HepG2 (cell line): Measurements from ENCODE around the gene C9orf78. TPM values are rescaled to one million over a fixed set of nuclear protein-coding genes. Genes with fewer than 3 reads are reported as not detected.
A peak's percentile ranks its signal among the peaks of the same experiment; 100 is the strongest.

Source experiments
- ATAC-seq: fragments of 200-7000 bp; cut with Tn5 transposase; 3 replicates; pipeline ENCODE4 v1.9.1; 2020; ENCODE audit warnings: mild to moderate bottlenecking, moderate library complexity
- BruUV-seq: library from RNA; stranded (reverse); fragments of 400-500 nt; replicated peaks from 2 replicates; lab custom pipeline; 2021; lab: Mats Ljungman, UMichigan
- CTCF ChIA-PET: fragments of 300-600 bp; formaldehyde crosslinking; extraction: SDS; loops from one replicate; lab custom pipeline; 2021; ENCODE audit warnings: low total read pairs, inconsistent platforms, low intra/inter-chr PET ratio; lab: Yijun Ruan, JAX
- POLR2A ChIA-PET: fragments of 350-600 bp; sonication (Branson Sonifier 250); formaldehyde crosslinking; loops from one replicate; lab custom pipeline; 2020; ENCODE audit warnings: antibody characterized with exemption, inconsistent platforms; lab: Yijun Ruan, JAX
- DNase-seq: peaks from one replicate; pipeline ENCODE4 v3.0.0-alpha.2; 2015; ENCODE audit warnings: low spot score
- FAIRE-seq: peaks from 3 replicates; lab custom pipeline; 2011; peaks lifted over from hg19 to GRCh38; lab: Jason Lieb, UNC
- H2AFZ ChIP-seq: one replicate; pipeline ENCODE4 v1.6.1; 2011; ENCODE audit warnings: low read length, inconsistent platforms
- H3K27ac ChIP-seq: fragments of 300-600 bp; 3 replicates; pipeline ENCODE4 v1.8.0; 2011; ENCODE audit warnings: mixed run types, mild to moderate bottlenecking, mixed read lengths, low read length, inconsistent platforms; ENCODE audit not compliant: insufficient read depth; ENCODE audit errors: extremely low read length
- H3K27me3 ChIP-seq, 2 experiments: fragments of 200-600 bp in 1 of 2; 2 replicates in 1 of 2; 3 replicates in 1 of 2; pipeline versions ENCODE4 v1.6.0 to v1.8.0; 2011; ENCODE audit warnings: low read length in 2 of 2, mild to moderate bottlenecking in 2 of 2, moderate library complexity in 2 of 2, inconsistent platforms in 1 of 2; ENCODE audit not compliant: insufficient read depth in 2 of 2, control insufficient read depth in 1 of 2
- H3K36me3 ChIP-seq, 2 experiments: fragments of 200-600 bp in 1 of 2; replicated peaks in 1 of 2; 2 replicates in 1 of 2; 3 replicates in 1 of 2; pipeline versions ENCODE4 v1.5.1 to v1.8.0; 2011; ENCODE audit warnings: low read length in 2 of 2, inconsistent platforms in 1 of 2; ENCODE audit not compliant: insufficient read depth in 2 of 2, control insufficient read depth in 1 of 2
- H3K4me1 ChIP-seq: 2 replicates; pipeline ENCODE4 v1.5.1; 2012; ENCODE audit warnings: low read length, inconsistent platforms; ENCODE audit not compliant: insufficient read depth
- H3K4me2 ChIP-seq: 2 replicates; pipeline ENCODE4 v1.6.0; 2011; ENCODE audit warnings: low read depth, low read length, inconsistent platforms
- H3K4me3 ChIP-seq, 3 experiments: fragments of 200-600 bp in 1 of 3; sonication (generic), shearing (Covaris generic) in 1 of 3; replicated peaks in 1 of 3; 2 replicates each; pipeline ENCODE4 v1.5.1; 2011 to 2016; ENCODE audit warnings: low read length in 3 of 3, inconsistent platforms in 2 of 3, low read depth in 2 of 3, mild to moderate bottlenecking in 2 of 3, control low read depth in 1 of 3, mixed read lengths in 1 of 3; ENCODE audit not compliant: insufficient read depth in 1 of 3
- H3K79me2 ChIP-seq: one replicate; pipeline ENCODE4 v1.6.1; 2011; ENCODE audit warnings: low read length, inconsistent platforms; ENCODE audit not compliant: insufficient read depth
- H3K9ac ChIP-seq: 2 replicates; pipeline ENCODE4 v1.6.0; 2011; ENCODE audit warnings: mild to moderate bottlenecking, low read depth, low read length, inconsistent platforms; ENCODE audit not compliant: insufficient read depth
- H3K9me3 ChIP-seq: 2 replicates; pipeline ENCODE4 v1.5.1; 2012; ENCODE audit warnings: mild to moderate bottlenecking, low read length
- H4K20me1 ChIP-seq: 2 replicates; pipeline ENCODE4 v1.6.0; 2011; ENCODE audit warnings: inconsistent platforms, mild to moderate bottlenecking, low read length, moderate library complexity; ENCODE audit not compliant: insufficient read depth
- AGO2 ChIP-seq: fragments of 200-400 bp; formaldehyde crosslinking; optimal IDR thresholded peaks from 2 replicates; pipeline ENCODE3; 2017; ENCODE audit warnings: mild to moderate bottlenecking, low read depth, low read length, moderate library complexity
- CREB3 ChIP-seq: sonication (generic); formaldehyde crosslinking; IDR thresholded peaks from 2 replicates; pipeline ENCODE4 v1.5.0; 2020; ENCODE audit warnings: missing genetic modification reagents
- KDM1A ChIP-seq: IDR thresholded peaks from 2 replicates; pipeline ENCODE4 v1.6.1; 2016; ENCODE audit warnings: missing compliant biosample characterization
- RBM22 ChIP-seq: fragments of 200-400 bp; formaldehyde crosslinking; optimal IDR thresholded peaks from 2 replicates; pipeline ENCODE3; 2017; ENCODE audit warnings: mild to moderate bottlenecking, low read length, moderate library complexity
- SYNCRIP ChIP-seq: fragments of 200-400 bp; formaldehyde crosslinking; IDR thresholded peaks from 2 replicates; pipeline ENCODE4 v1.6.1; 2018; ENCODE audit warnings: mild to moderate bottlenecking, low read depth, low read length; ENCODE audit not compliant: insufficient read depth
- WGBS: methylation state at CpG from one replicate; pipeline ENCODE4 v1.1.6; 2017; ENCODE audit warnings: low lambda C conversion rate; 5-methylcytosine and 5-hydroxymethylcytosine counted together
- in situ Hi-C: cut with HindIII; loops from 2 replicates; pipeline ENCODE4 v1.10.0; 2017; ENCODE audit warnings: low pct_unique_long_range_greater_than_20kb; ENCODE audit not compliant: extremely low pct_ligation_motif_present
- intact Hi-C: fragments of 100-400 bp; cut with micrococcal nuclease; formaldehyde crosslinking; loops from one replicate; pipeline ENCODE4 v1.10.0; 2022; ENCODE audit not compliant: unreplicated experiment
- polyA plus RNA-seq, 8 experiments: library from polyadenylated mRNA; depleted of rRNA in 3 of 8; stranded (reverse) in 7 of 8; unstranded in 1 of 8; fragments of >200 nt; fragmentation: Illumina TruSeq in 4 of 8; extraction: Trizol in 4 of 8; gene quantifications; 2 replicates each; pipeline versions ENCODE4 v1.2.1 to v1.2.3, GENCODE V29; 2011 to 2016; ENCODE audit warnings: low read depth in 4 of 8, missing spikeins in 1 of 8, mixed read lengths in 1 of 8; ENCODE audit not compliant: insufficient read depth in 1 of 8
- total RNA-seq, 5 experiments: library from RNA; depleted of rRNA; stranded (reverse); fragments of >200 nt; fragmentation: Illumina TruSeq; extraction: Trizol; gene quantifications; 2 replicates each; pipeline ENCODE4 v1.2.3, GENCODE V29; 2016; ENCODE audit warnings: low read depth in 1 of 5

The C9orf78 gene
- total and polyA plus RNA-seq, 2 of the 13 experiments (the other 11 are each of a cell fraction or from before 2014, with no cell fraction given): 18.4 to 35.5 TPM

GRCh38 chr9:129815278-129815677 lies 19.8 kb downstream of the C9orf78 start (continued):
- TF ChIP-seq RBM22 (no peak), SYNCRIP (no peak), CREB3 (CRISPR knock-in tag) (no peak)

- no TSS peak for BruUV-seq
- no peak for DNase-seq
- no peak for ATAC-seq
- intact Hi-C loops (no loop called here), in situ Hi-C loops (no loop called here)
- Histone ChIP-seq H3K4me1 (peaks cover 23% of the 10 kb centered on the region), H2AFZ (no peak overlapping the region), H3K27ac (no peak overlapping the region), H3K9me3 (no peaks in the 10 kb centered on the region), H3K79me2 (no peaks in the 10 kb centered on the region), H3K9ac (no peak overlapping the region), H3K27me3 (no peaks in the 10 kb centered on the region), H3K36me3 (peaks cover 9 to 39% of the 10 kb centered on the region in 2 experiments; a peak in 4 of 5 replicates), H4K20me1 (no peaks in the 10 kb centered on the region), H3K4me2 (no peak overlapping the region), H3K4me3 (no peak overlapping the region)
- TF ChIP-seq AGO2 (peak; percentile 46), KDM1A (CRISPR knock-in tag) (no peak)
- WGBS: 95% methylated on average over 14 of the region's 17 CpGs
- CTCF ChIA-PET: no interaction called here
- FAIRE-seq: no peak
- POLR2A ChIA-PET: interaction anchor here (1.3 kb wide), 1 partner anchor 9 kb away, joined by 5 read pairs; no protein-coding TSS in a partner anchor
Observed at GRCh38 chr9:129814432-129815223, 20.4 kb downstream of the C9orf78 start.
